IPS DF 4.7 (cell line): ENCODE results near the gene FARP2.

ENCODE experiments used
- DNase-seq: peaks from one replicate; pipeline ENCODE4 v3.0.0-alpha.2; 2013; ENCODE audit warnings: low spot score; ENCODE audit errors: extremely low read depth

The FARP2 gene

GRCh38 chr2:241489733-241490680 is 133.9 kb downstream of the FARP2 start:
- no peak for DNase-seq

GRCh38 chr2:241490825-241491506 is 134.9 kb downstream of the FARP2 start:
- no peak for DNase-seq

GRCh38 chr2:241491549-241492173 is 135.6 kb downstream of the FARP2 start:
- no peak for DNase-seq

- DNase-seq = no peak
Measured at GRCh38 chr2:241492174-241492565, 136.1 kb downstream of the FARP2 start.

DNA sequence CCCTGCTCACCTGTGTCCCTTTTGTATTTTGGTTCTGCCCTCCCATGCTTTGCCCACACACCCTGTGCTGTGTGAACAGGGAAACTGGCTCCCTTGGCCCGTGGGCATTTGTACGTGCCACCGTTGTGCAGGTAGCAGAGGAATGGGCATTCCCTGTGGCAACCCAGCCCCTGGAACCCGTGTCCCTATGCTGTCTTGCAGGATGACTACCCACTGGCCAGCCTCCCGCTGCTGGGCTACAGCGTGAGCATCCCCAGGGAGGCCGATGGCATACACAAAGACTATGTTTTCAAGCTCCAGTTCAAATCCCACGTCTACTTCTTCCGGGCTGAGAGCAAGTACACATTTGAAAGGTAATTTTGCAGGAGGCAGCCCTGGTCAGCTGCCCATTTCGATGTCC is 137.0 kb downstream of the FARP2 start:
- DNase-seq = no peak

GRCh38 chr2:241494311-241494908 is 138.3 kb downstream of the FARP2 start:
- no peak for DNase-seq

DNA sequence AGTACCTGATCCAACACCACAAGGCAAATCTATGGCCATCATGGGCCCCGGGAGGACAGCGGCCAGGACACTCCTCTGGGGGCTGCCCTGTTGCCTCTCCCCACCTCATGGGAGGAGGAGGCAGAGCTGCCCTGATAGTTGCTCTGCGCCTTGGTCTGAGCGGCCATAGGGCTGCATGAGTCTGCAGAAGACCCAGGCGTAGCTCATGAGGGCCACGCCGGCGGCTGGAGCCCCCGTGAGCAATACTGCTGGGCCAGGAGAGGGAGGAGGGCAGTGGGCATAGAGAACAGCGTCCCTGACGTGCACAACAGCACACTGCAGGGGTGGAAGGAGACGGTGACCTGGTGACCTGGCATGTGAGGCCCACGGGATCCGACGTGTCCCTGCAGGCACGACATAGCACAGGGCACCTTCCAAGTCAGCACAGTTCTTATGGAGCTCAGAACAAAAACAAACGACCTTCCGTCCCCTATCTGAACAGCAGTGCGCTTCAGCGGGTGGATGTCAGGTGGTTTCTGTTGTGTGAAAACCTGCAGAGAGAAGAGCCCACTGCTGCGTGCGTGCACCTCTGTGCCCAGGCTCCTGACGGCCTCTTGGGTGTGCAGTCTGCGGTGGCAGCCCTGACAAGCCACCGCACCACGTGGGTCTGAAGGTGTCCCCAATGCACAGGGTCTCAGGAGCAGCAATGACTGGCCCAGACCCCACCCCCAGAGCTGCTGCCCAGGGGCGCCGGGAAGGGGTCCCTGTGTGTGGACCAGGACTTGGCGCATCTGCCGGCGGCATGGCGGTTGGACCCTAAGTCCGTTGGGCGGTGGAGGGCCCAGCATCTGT is 139.3 kb downstream of the FARP2 start:
- DNase-seq = no peak

GRCh38 chr2:241496003-241496707 is 140.1 kb downstream of the FARP2 start:
- DNase-seq = no peak

DNA sequence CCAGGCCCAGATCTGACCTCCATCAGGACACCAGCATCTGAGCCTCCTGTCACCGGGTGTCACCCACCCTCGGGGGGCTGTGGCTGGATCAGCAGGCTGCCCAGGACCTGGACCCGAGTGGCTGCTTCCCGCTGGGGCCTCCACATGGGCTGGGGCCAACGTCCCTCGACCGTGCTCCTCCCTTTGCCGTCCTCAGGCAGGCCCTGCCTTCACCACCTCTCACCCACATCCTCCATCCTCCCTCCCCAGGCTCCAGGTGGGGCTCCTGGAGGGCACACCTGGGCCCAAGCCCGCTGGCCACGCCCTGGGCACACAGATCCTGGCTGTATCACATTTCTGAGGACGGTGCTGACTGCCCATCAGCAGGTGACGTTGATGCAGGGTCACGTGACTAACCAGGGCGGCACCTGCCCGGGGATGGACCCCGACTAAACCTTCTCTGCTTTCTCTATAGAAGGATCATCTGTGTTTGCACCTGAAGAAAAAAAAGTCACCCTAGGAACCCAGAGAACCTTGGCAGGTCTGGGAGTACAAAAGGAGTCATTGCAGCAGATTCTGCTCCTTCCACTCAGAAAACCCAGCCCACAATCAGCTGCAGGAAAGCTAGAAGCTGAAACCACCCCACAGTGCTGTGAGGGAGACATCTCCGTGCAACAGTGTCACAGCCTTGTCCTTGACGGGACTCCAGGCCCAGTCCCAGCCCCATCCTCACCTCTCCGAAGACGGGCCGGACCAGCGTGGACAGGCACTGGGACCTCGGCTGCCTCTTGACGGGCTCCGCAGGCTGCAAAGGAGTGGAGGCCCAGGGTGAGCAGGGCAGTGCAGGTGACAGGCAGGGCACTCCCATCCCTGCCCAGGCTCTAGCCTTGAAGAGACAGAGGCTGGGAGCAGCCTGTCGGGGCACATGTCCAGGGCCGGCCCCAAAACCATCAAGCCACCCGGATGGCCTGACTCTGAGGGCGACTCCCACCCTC is 141.1 kb downstream of the FARP2 start:
- DNase-seq = no peak

GRCh38 chr2:241498115-241499070 is 142.3 kb downstream of the FARP2 start:
- DNase-seq = no peak

DNA sequence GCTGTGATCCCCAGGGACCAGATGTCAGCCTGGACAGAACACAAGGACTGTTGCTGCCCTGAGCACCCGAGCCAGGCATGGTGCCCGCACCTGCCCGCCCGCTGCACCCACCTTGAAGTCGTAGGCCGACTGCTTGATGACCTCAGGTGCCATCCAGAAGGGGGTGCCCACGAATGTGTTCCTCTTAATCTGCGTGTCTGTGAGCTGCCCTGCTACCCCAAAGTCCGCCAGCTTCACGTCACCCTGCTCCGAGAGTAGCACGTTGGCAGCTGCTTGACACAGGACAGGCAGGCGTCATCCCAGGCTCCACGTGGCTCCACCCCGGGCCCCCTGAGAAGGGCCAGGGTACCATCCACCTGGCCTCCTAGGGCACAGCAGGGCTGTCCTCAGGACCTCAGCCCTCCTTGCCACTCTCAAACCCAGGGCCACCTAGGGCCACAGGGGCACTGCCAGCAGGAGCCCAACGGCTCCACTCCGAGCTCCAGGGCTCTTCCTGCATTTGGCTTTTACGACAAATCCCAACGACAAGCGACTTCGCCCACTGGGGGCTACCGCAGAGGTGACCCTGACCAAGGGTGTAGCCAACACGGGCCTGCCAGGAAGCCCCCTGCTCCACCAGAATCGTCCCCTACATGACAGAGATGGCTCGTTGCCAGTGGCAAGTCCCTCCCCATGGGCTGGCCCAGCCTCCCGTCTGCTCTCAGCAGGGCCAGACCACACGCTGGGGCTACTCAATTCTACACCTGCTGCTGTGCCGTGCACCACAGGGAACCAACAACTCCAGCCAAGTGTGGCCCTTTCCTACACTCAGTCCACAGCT is 143.3 kb downstream of the FARP2 start:
- no peak for DNase-seq

- no peak for DNase-seq
Measured at GRCh38 chr2:241500016-241500415, 143.9 kb downstream of the FARP2 start.

DNA sequence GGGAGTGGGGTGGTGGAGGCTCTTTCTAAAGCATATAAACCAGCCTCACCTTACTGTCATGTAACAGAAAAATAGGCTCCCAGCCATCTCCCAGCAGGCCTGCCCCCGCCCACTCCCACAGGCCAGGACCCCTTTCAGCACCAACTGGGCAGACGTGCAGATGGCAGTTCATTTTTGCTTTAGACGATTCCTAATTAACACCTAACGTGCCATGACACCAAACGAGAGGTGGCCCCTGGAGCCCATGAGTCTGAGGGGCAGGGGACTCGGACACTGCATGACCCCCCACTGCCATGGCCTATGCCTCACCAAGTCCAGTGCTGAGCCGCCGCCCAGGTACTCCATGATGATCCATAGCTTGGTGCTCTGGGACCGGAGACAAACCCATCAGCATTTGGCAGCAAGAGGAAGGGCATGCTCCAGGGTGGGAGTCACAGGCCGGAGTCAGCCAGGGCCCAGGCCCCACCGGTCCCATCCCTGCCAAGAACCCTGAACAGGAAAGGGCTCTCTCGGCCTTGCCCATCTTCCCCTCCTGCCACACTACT is 144.4 kb downstream of the FARP2 start:
- no peak for DNase-seq

- DNase-seq = no peak
Measured at GRCh38 chr2:241501099-241501541, 145.0 kb downstream of the FARP2 start.

DNA sequence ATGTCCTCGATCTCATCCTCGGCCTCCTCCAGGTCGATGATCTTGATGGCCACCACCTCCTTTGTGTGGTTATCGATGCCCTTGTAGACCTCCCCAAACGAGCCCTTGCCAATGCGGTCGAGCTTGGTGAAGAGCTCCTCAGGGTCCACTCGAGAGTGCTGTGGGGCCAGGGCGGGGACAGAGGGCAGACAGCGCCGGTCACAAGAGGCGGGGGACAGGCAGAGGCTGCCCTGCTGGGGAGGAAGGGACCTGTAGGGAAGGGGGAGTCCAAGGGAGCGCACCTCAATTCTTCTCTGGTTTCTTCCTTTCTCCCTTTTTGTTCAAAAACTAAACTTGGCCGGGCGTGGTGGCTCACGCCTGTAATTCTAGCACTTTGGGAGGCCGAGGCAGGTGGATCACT is 145.5 kb downstream of the FARP2 start:
- no peak for DNase-seq

GRCh38 chr2:241502281-241502680 is 146.2 kb downstream of the FARP2 start:
- no peak for DNase-seq
